GM19463 (cell line): ENCODE data around the gene MAPK8IP3.
"Not testable (repeated sequence)": the region's sequence is repeated elsewhere in the genome, so short reads cannot be mapped to it uniquely, and the experiment has no call there.

Experiments used
- ATAC-seq: cut with Tn5 transposase; IDR thresholded peaks from one replicate; pipeline ENCODE4 v1.9.1; 2021; ENCODE audit warnings: mild to moderate bottlenecking, moderate library complexity; ENCODE audit not compliant: unreplicated experiment

MAPK8IP3 gene

DNA sequence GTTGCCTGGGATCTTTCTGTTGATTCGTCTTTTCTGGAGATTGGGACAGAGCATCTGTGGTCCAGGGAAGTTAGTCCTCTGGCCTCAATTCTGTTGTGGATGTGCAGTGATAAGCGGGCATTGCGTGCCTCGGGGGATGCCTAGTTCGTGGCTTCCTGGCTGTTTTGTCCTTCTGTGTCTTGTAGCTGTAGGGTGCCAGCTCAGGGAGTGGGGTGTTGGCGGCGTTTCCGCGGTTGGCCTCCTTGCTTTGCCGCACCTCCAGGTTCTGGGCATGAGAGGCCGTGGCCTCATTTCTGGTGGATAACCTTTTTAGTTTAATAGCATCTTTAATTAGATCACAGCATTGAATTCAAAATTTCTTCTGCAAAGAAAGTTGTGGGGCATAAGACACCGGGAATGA lies 29.3 kb upstream of the MAPK8IP3 start:
- no peak for ATAC-seq

GRCh38 chr16:1677339-1677738 lies 28.7 kb upstream of the MAPK8IP3 start:
- ATAC-seq, result no peak

DNA sequence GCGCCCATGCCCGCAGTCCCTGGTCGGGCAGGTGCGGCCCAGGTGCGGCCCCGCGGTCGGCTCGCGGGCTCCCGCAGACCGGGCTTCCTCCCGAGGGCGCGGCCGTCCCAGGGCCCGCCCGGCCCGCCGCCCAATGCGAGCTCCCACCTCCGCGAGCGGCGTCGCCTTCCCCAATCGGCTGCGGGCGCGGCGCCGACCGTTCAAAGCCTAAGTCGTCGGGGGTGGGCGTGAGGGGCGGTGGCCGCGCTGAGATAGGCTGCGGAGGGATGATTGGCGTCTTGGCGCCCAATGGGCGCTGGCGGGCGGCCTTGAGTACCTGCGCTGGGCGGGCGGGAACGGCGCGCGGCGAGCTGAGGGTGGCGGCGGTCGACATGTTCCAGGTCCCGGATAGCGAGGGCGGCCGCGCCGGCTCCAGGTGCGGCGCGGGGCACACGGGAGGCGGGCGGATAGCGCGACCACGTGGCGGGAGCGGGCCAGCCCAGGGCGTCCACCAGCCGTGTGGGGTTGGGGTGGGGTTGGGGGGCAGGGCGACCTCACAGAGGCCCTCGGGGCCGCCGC lies 28.0 kb upstream of the MAPK8IP3 start, which contains the start of gene JPT2:
Gene JPT2 (plus strand): TSS at position 338 of the 558 bp plus-strand sequence. CDS start 34 bp downstream, at position 372.
- ATAC-seq, result peak; percentile 92

GRCh38 chr16:1678500-1679098 lies 27.4 kb upstream of the MAPK8IP3 start:
- ATAC-seq, result peak; percentile 6

GRCh38 chr16:1680361-1680760 lies 25.6 kb upstream of the MAPK8IP3 start:
- ATAC-seq, result no peak

- no peak for ATAC-seq
These were observed 25.0 kb upstream of the MAPK8IP3 start for GRCh38 chr16:1681032-1681431.

- no peak for ATAC-seq
These were observed 18.3 kb upstream of the MAPK8IP3 start for GRCh38 chr16:1687427-1688316.

DNA sequence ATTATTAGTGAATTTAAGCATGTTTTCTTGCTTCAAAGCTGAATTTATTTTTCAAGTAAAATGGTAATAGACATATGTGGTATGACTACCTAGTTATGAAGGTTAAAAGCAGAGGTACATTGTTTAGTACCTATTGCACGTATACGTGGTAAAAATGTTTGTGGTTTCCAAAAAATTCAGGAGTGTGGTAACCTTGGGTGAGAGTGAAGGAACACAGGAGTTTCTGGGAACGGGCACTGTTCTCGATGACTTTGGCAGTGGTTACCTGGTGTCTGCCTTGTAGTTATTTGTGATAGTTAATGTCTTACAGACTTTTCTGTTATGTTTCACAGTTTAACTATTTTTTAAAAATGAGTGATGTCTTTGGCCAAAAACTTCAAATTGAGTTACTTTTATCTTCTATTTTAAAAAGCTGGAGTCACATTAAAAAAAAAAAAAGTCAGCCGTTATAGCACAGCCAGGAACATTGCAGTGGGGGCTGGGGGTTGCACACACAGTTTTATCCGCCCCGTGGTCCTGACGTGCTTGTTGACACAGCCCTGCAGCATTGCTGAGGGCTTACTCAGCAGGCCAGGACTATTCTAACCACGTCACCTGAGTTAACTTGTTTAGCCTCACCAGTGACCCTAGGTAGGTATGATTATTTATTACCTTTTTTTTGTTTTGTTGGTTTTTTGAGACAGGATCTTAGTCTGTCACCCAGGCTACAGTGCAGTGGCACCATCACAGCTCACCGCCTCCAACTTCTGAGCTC lies 17.0 kb upstream of the MAPK8IP3 start:
- no peak for ATAC-seq

GRCh38 chr16:1689853-1690252 lies 16.1 kb upstream of the MAPK8IP3 start:
- no peak for ATAC-seq

DNA sequence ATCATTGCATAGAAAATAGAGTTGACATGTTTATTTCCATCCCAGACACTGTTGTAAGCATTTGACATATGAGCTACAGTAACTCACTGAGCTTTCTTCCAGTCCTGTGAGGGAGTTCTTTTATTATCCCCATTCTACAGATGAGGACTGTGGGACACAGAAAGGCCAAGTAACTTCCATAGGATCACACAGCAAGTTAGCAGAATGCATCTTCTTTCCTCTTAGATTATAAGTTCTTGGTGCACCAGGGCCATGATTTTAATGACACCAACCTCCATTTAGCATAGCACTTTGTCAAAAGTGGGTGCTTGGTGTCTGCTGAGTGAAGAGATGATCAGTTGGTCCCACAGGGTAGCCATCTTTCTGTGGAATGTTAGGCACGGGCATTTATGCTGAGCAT lies 15.2 kb upstream of the MAPK8IP3 start:
- ATAC-seq, result no peak

GRCh38 chr16:1691276-1691675 lies 14.7 kb upstream of the MAPK8IP3 start:
- no peak for ATAC-seq

- no peak for ATAC-seq
These were observed 14.0 kb upstream of the MAPK8IP3 start for GRCh38 chr16:1691956-1692355.

GRCh38 chr16:1696863-1697262 lies 9.1 kb upstream of the MAPK8IP3 start:
- ATAC-seq, result no peak

GRCh38 chr16:1698680-1699079 lies 7.3 kb upstream of the MAPK8IP3 start:
- no peak for ATAC-seq

GRCh38 chr16:1700246-1700645 lies 5.7 kb upstream of the MAPK8IP3 start:
- ATAC-seq, result no peak

DNA sequence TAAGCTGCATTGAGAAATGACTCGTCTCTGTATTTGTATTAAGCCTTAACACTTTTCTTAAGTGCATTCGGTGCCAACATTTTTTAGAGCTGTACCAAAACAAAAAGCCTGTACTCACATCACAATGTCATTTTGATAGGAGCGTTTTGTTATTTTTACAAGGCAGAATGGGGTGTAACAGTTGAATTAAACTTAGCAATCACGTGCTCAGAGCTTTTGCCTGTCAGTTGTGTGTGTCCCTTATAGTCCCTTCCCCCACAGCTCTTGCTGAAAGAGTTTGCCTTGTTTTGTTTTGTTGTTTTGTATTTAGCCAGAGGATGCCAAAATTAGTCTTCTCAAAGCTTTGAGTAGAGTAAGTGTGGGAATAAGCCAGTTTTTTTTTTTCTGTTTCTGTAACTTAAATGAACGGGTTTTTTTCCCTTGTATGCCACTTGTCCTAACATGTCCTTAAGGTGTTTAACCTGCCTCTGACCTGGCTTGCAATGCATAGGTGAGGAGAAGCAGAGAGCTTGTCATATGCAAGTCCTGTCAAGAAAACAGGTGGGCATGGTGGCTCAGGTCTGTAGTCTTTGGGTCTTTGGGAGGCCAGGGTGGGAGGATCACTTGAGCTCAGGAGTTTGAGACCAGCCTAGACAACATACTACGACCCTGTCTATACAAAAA lies 4.6 kb upstream of the MAPK8IP3 start:
- no peak for ATAC-seq

DNA sequence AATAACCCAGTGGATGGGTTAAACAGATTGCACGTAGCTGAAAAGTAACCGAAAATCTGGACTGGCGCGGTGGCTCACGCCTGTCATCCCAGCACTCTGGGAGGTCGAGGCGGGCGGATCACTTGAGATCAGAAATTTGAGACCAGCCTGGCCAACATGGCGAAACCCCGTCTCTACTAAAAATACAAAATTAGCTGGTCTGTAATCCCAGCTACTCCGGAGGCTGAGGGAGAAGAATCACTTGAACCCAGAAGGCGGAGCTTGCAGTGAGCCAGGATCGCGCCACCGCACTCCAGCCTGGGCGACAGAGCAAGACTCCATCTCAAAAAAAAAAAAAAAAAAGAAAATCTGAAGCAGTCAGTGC lies 689 bp upstream of the MAPK8IP3 start:
- ATAC-seq, result not testable (repeated sequence)

- peak; percentile 30 for ATAC-seq
These were observed 594 bp downstream of the MAPK8IP3 start for GRCh38 chr16:1706386-1707192.

GRCh38 chr16:1707193-1707790 lies 1.3 kb downstream of the MAPK8IP3 start:
- no peak for ATAC-seq
